ENCODE data around the gene VIPAS39. TPM values are rescaled to one million over a fixed set of nuclear protein-coding genes. Genes with fewer than 3 reads are reported as not detected.

Gene VIPAS39
- total RNA-seq, 2 donors from 2014 or later, result 26.7 to 29.8 TPM

- Mint-ChIP-seq H3K27ac (no peak overlapping the region), H3K36me3 (ENCODE audit: low read depth) (peaks cover 2% of the 10 kb centered on the region), H3K4me3 (no peak overlapping the region), H3K27me3 (ENCODE audit: insufficient read depth) (no peaks in the 10 kb centered on the region), H3K4me1 (peaks cover 7% of the 10 kb centered on the region), H3K9me3 (peaks cover 1% of the 10 kb centered on the region)
- Histone ChIP-seq H3K27ac (ENCODE audit: low read depth, low read length) (no peak overlapping the region), H3K4me1 (ENCODE audit: control insufficient read depth, insufficient read depth, low read length) (no peaks in the 10 kb centered on the region), H3K27me3 (ENCODE audit: control insufficient read depth, insufficient read depth, low read length, poor library complexity, severe bottlenecking) (no peaks in the 10 kb centered on the region), H3K9ac (ENCODE audit: extremely low read depth, low read length, poor library complexity, severe bottlenecking) (no peak overlapping the region), H3K36me3 (ENCODE audit: control insufficient read depth, insufficient read depth, low read length) (no peaks in the 10 kb centered on the region), H3K4me3 (ENCODE audit: low read length) (no peak overlapping the region), H3K9me3 (ENCODE audit: control insufficient read depth, low read length) (no peaks in the 10 kb centered on the region)
- no peak for DNase-seq
- 90 to 96% methylated on average over 2 to 3 of the region's 3 CpGs for WGBS, 2 experiments (ENCODE audit: insufficient coverage in 1 of 2, insufficient read length in 1 of 2)
- TF ChIP-seq, protein P1, sequence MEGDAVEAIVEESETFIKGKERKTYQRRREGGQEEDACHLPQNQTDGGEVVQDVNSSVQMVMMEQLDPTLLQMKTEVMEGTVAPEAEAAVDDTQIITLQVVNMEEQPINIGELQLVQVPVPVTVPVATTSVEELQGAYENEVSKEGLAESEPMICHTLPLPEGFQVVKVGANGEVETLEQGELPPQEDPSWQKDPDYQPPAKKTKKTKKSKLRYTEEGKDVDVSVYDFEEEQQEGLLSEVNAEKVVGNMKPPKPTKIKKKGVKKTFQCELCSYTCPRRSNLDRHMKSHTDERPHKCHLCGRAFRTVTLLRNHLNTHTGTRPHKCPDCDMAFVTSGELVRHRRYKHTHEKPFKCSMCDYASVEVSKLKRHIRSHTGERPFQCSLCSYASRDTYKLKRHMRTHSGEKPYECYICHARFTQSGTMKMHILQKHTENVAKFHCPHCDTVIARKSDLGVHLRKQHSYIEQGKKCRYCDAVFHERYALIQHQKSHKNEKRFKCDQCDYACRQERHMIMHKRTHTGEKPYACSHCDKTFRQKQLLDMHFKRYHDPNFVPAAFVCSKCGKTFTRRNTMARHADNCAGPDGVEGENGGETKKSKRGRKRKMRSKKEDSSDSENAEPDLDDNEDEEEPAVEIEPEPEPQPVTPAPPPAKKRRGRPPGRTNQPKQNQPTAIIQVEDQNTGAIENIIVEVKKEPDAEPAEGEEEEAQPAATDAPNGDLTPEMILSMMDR (conservative IDR thresholded peaks at IDR 0.05), result no peak
Observed at GRCh38 chr14:77406086-77406485, 51.3 kb downstream of the VIPAS39 start.

- no peak for DNase-seq
- Mint-ChIP-seq H3K27ac (no peak overlapping the region), H3K27me3 (ENCODE audit: insufficient read depth) (no peaks in the 10 kb centered on the region), H3K4me1 (peaks cover 3% of the 10 kb centered on the region), H3K36me3 (ENCODE audit: low read depth) (no peaks in the 10 kb centered on the region), H3K4me3 (no peak overlapping the region), H3K9me3 (no peaks in the 10 kb centered on the region)
- H3K9me3 ChIP-seq (ENCODE audit: control insufficient read depth, low read length), result no peaks in the 10 kb centered on the region
- TF ChIP-seq, protein P1 (conservative IDR thresholded peaks at IDR 0.05), result no peak
- H3K27me3 ChIP-seq (ENCODE audit: control insufficient read depth, insufficient read depth, low read length, poor library complexity, severe bottlenecking), result no peaks in the 10 kb centered on the region
- H3K4me3 ChIP-seq (ENCODE audit: low read length), result no peak overlapping the region
- H3K4me1 ChIP-seq (ENCODE audit: control insufficient read depth, insufficient read depth, low read length), result no peaks in the 10 kb centered on the region
- H3K36me3 ChIP-seq (ENCODE audit: control insufficient read depth, insufficient read depth, low read length), result no peaks in the 10 kb centered on the region
- no peak overlapping the region for H3K27ac ChIP-seq (ENCODE audit: low read depth, low read length)
- H3K9ac ChIP-seq (ENCODE audit: extremely low read depth, low read length, poor library complexity, severe bottlenecking), result no peak overlapping the region
- WGBS, 2 experiments (ENCODE audit: insufficient coverage in 1 of 2, insufficient read length in 1 of 2), result 89 to 100% methylated on average over 1 to 3 of the region's 3 CpGs
Observed at GRCh38 chr14:77403768-77404167, 53.6 kb downstream of the VIPAS39 start.

- TF ChIP-seq, protein P1 (conservative IDR thresholded peaks at IDR 0.05), result no peak
- Histone ChIP-seq H3K4me1 (ENCODE audit: control insufficient read depth, insufficient read depth, low read length) (no peaks in the 10 kb centered on the region), H3K27ac (ENCODE audit: low read depth, low read length) (no peak overlapping the region), H3K27me3 (ENCODE audit: control insufficient read depth, insufficient read depth, low read length, poor library complexity, severe bottlenecking) (no peaks in the 10 kb centered on the region), H3K9ac (ENCODE audit: extremely low read depth, low read length, poor library complexity, severe bottlenecking) (no peak overlapping the region), H3K4me3 (ENCODE audit: low read length) (no peak overlapping the region), H3K36me3 (ENCODE audit: control insufficient read depth, insufficient read depth, low read length) (no peaks in the 10 kb centered on the region), H3K9me3 (ENCODE audit: control insufficient read depth, low read length) (peaks cover 15% of the 10 kb centered on the region)
- Mint-ChIP-seq H3K36me3 (ENCODE audit: low read depth) (peaks cover 7% of the 10 kb centered on the region), H3K27ac (no peak overlapping the region), H3K9me3 (peaks cover 6% of the 10 kb centered on the region), H3K4me1 (no peaks in the 10 kb centered on the region), H3K27me3 (ENCODE audit: insufficient read depth) (no peaks in the 10 kb centered on the region), H3K4me3 (no peak overlapping the region)
- 90 to 96% methylated on average over 3 to 6 of the region's 6 CpGs for WGBS, 2 experiments (ENCODE audit: insufficient coverage in 1 of 2, insufficient read length in 1 of 2)
- DNase-seq, result no peak
Observed at GRCh38 chr14:77400216-77400615, 57.2 kb downstream of the VIPAS39 start.
